HCT116 (cell line): ENCODE results near the gene SRP9. TPM values are rescaled to one million over a fixed set of nuclear protein-coding genes. Genes with fewer than 3 reads are reported as not detected.

Source experiments
- ATAC-seq: fragments of 200-7000 bp; cut with Tn5 transposase; 2 replicates; pipeline ENCODE4 v1.9.1; 2020; ENCODE audit warnings: mild to moderate bottlenecking, moderate library complexity
- BruUV-seq: library from RNA; stranded (reverse); fragments of 400-500 nt; replicated peaks from 2 replicates; lab custom pipeline; 2021; lab: Mats Ljungman, UMichigan
- CTCF ChIA-PET: fragments of 300-600 bp; sonication (Branson Sonifier 250); formaldehyde crosslinking; loops from one replicate; lab custom pipeline; 2021; ENCODE audit warnings: antibody characterized with exemption; lab: Charles Lee
- POLR2A ChIA-PET: fragments of 300-600, 350-600 bp; sonication (Branson Sonifier 250); formaldehyde crosslinking; loops from one replicate; lab custom pipeline; 2021; ENCODE audit warnings: antibody characterized with exemption; lab: Charles Lee
- RAD21 ChIA-PET, 2 experiments: fragments of 300-600 bp; sonication (Branson Sonifier 250); formaldehyde crosslinking; loops; one replicate each; lab custom pipeline; 2023; ENCODE audit warnings: low total read pairs in 2 of 2; ENCODE audit not compliant: uncharacterized antibody in 2 of 2, unreplicated experiment in 2 of 2, low non-redundant PET in 1 of 2; lab: Charles Lee
- DNase-seq: peaks from one replicate; pipeline ENCODE4 v3.0.0-alpha.2; 2010; ENCODE audit warnings: low read depth, low spot score
- H2AFZ ChIP-seq: fragments of 200-600 bp; shearing (Covaris generic), sonication (generic); 2 replicates; pipeline ENCODE4 v1.6.1; 2017; ENCODE audit warnings: low read depth, mixed run types, mixed read lengths, antibody characterized with exemption, low read length; ENCODE audit not compliant: poor library complexity, severe bottlenecking
- H3K27ac ChIP-seq: 2 replicates; pipeline ENCODE4 v1.5.1; 2012; ENCODE audit warnings: low read depth, low read length
- H3K27me3 ChIP-seq: fragments of 200-600 bp; sonication (generic); 2 replicates; pipeline ENCODE4 v1.6.1; 2016; ENCODE audit warnings: mixed run types, low read length, mixed read lengths; ENCODE audit not compliant: insufficient read depth
- H3K36me3 ChIP-seq, 2 experiments: fragments of 200-500 bp in 1 of 2; fragments of 200-600 bp in 1 of 2; sonication (Bioruptor generic) in 1 of 2; sonication (generic) in 1 of 2; 2 replicates each; pipeline versions ENCODE4 v1.5.1 to v1.6.1; 2014 to 2016; ENCODE audit warnings: low read length in 2 of 2, inconsistent platforms in 1 of 2, mixed read lengths in 1 of 2, mixed run types in 1 of 2; ENCODE audit not compliant: insufficient read depth in 2 of 2, control insufficient read depth in 1 of 2
- H3K4me1 ChIP-seq, 2 experiments: fragments of 200-600 bp in 1 of 2; sonication (generic) in 1 of 2; 2 replicates each; pipeline versions ENCODE4 v1.5.1 to v1.6.1; 2012 to 2017; ENCODE audit warnings: low read length in 2 of 2, inconsistent platforms in 1 of 2, mild to moderate bottlenecking in 1 of 2, mixed read lengths in 1 of 2, mixed run types in 1 of 2, moderate library complexity in 1 of 2; ENCODE audit not compliant: insufficient read depth in 2 of 2, control insufficient read depth in 1 of 2
- H3K4me2 ChIP-seq: fragments of 200-600 bp; sonication (generic); 2 replicates; pipeline ENCODE4 v1.6.1; 2017; ENCODE audit warnings: mixed run types, low read length, mixed read lengths
- H3K4me3 ChIP-seq, 2 experiments: fragments of 200-600 bp in 1 of 2; sonication (generic) in 1 of 2; replicated peaks in 1 of 2; 2 replicates each; pipeline ENCODE4 v1.5.1; 2011 to 2016; ENCODE audit warnings: low read length in 2 of 2, control low read depth in 1 of 2, low read depth in 1 of 2, mild to moderate bottlenecking in 1 of 2, mixed read lengths in 1 of 2, mixed run types in 1 of 2
- H3K79me2 ChIP-seq: fragments of 200-600 bp; sonication (generic); 2 replicates; pipeline ENCODE4 v1.6.1; 2017; ENCODE audit warnings: mild to moderate bottlenecking, mixed run types, low read length, moderate library complexity, mixed read lengths; ENCODE audit not compliant: insufficient read depth
- H3K9ac ChIP-seq: fragments of 200-600 bp; sonication (generic); 2 replicates; pipeline ENCODE4 v1.6.1; 2016; ENCODE audit warnings: low read length, mixed read lengths
- H3K9me2 ChIP-seq: fragments of 200-600 bp; sonication (generic), shearing (Covaris generic); 2 replicates; pipeline ENCODE4 v1.6.1; 2017; ENCODE audit warnings: mixed run types, mild to moderate bottlenecking, moderate library complexity; ENCODE audit not compliant: insufficient read depth
- H3K9me3 ChIP-seq, 2 experiments: fragments of 200-500 bp in 1 of 2; fragments of 200-600 bp in 1 of 2; sonication (Bioruptor generic) in 1 of 2; sonication (generic) in 1 of 2; 2 replicates each; pipeline ENCODE4 v1.6.1; 2014 to 2017; ENCODE audit warnings: low read length in 2 of 2, mixed read lengths in 2 of 2, inconsistent platforms in 1 of 2, low read depth in 1 of 2, mild to moderate bottlenecking in 1 of 2, mixed run types in 1 of 2, moderate library complexity in 1 of 2; ENCODE audit not compliant: control insufficient read depth in 1 of 2, insufficient read depth in 1 of 2
- H4K20me1 ChIP-seq: fragments of 200-600 bp; sonication (generic), shearing (Covaris generic); 2 replicates; pipeline ENCODE4 v1.6.1; 2017; ENCODE audit warnings: mixed run types, mild to moderate bottlenecking, moderate library complexity; ENCODE audit not compliant: insufficient read depth
- CBX3 ChIP-seq: IDR thresholded peaks from 2 replicates; pipeline ENCODE4 v1.6.1; 2012; ENCODE audit warnings: low read depth
- CTCF ChIP-seq, 3 experiments: fragments of 200-600 bp in 1 of 3; sonication (generic) in 1 of 3; IDR thresholded peaks in 2 of 3; conservative IDR thresholded peaks in 1 of 3; 2 replicates each; pipeline ENCODE4 v1.5.1; 2012 to 2017; ENCODE audit warnings: low read depth in 2 of 3, low read length in 2 of 3, antibody characterized with exemption in 1 of 3, borderline replicate concordance in 1 of 3, control low read depth in 1 of 3, mild to moderate bottlenecking in 1 of 3, mixed read lengths in 1 of 3, mixed run types in 1 of 3, moderate library complexity in 1 of 3; ENCODE audit not compliant: insufficient read depth in 1 of 3
- EZH2phosphoT487 ChIP-seq: fragments of 200-600 bp; IDR thresholded peaks from 2 replicates; pipeline ENCODE4 v1.6.1; 2018; ENCODE audit warnings: antibody characterized with exemption, borderline replicate concordance
- FOSL1 ChIP-seq: IDR thresholded peaks from 2 replicates; pipeline ENCODE4 v1.6.1; 2012; ENCODE audit warnings: low read depth
- JUND ChIP-seq: IDR thresholded peaks from 2 replicates; pipeline ENCODE4 v1.6.1; 2012
- POLR2A ChIP-seq: IDR thresholded peaks from 2 replicates; pipeline ENCODE4 v1.7.0; 2011; ENCODE audit warnings: borderline replicate concordance; ENCODE audit not compliant: insufficient read depth, insufficient read length; ENCODE audit errors: extremely low read depth
- POLR2AphosphoS5 ChIP-seq: IDR thresholded peaks from 2 replicates; pipeline ENCODE4 v1.6.1; 2011; ENCODE audit warnings: mild to moderate bottlenecking, low read depth, low read length, moderate library complexity
- SIN3A ChIP-seq: IDR thresholded peaks from 2 replicates; pipeline ENCODE4 v1.6.1; 2012; ENCODE audit warnings: low read depth
- SP1 ChIP-seq: IDR thresholded peaks from 2 replicates; pipeline ENCODE4 v1.6.1; 2012; ENCODE audit warnings: low read depth
- SRF ChIP-seq: IDR thresholded peaks from 2 replicates; pipeline ENCODE4 v1.6.1; 2012; ENCODE audit warnings: low read depth
- TCF7L2 ChIP-seq: IDR thresholded peaks from 2 replicates; pipeline ENCODE4 v1.7.0; 2011; ENCODE audit warnings: borderline replicate concordance, inconsistent platforms; ENCODE audit not compliant: insufficient read depth, insufficient read length; ENCODE audit errors: extremely low read depth
- YY1 ChIP-seq: IDR thresholded peaks from 2 replicates; pipeline ENCODE4 v1.6.1; 2011; ENCODE audit warnings: low read length, low read depth, moderate library complexity, mild to moderate bottlenecking; ENCODE audit not compliant: insufficient replicate concordance; ENCODE audit errors: extremely low read depth
- ZNF274 ChIP-seq: fragments of 200-500 bp; sonication (Bioruptor generic); IDR thresholded peaks from 2 replicates; pipeline ENCODE4 v1.6.1; 2014; ENCODE audit warnings: mild to moderate bottlenecking, low read depth, low read length, inconsistent platforms
- intact Hi-C: fragments of 100-400 bp; cut with micrococcal nuclease; formaldehyde crosslinking; loops from 2 replicates; pipeline ENCODE4 v1.10.0; 2022
- total RNA-seq: library from RNA; stranded (reverse); gene quantifications from one replicate; pipeline ENCODE4 v1.2.1, GENCODE V29; 2021; ENCODE audit not compliant: unreplicated experiment
- TF ChIP-seq, protein P1 (sequence below): IDR thresholded peaks from 2 replicates; pipeline ENCODE4 v1.6.1; 2012; ENCODE audit warnings: low read depth

Gene SRP9
- total RNA-seq, 1 experiment from 2014 or later: 220 TPM

DNA sequence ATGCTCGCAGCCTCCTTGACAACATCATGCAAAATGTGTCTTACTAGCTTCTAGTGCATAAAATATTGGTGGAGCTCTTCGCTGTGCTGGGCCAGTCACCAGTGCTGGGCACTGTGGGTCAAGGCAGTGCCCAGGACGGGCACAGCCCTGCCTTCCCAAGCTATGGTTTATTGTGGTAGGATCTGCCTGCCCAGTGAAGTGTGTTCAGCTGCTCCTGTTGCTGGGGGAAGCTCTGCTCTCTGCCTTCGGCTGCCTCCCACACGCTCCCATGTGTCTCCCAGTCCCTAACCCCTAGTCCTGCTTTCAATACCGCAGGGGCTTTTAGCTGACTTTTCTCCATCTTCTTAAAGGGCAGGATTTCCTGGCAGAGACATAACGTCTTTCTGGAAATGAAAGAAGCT is 48.0 kb downstream of the SRP9 start:
- no TSS peak for BruUV-seq
- no peak for DNase-seq
- H3K9me2 ChIP-seq: no peaks in the 10 kb centered on the region
- no peak overlapping the region for H3K4me2 ChIP-seq
- no peak overlapping the region for H3K27ac ChIP-seq
- H3K79me2 ChIP-seq: no peaks in the 10 kb centered on the region
- H3K9me3 ChIP-seq: no peaks in the 10 kb centered on the region
- H3K4me3 ChIP-seq: no peak overlapping the region
- CTCF ChIA-PET: no interaction called here
- H2AFZ ChIP-seq: no peak overlapping the region
- intact Hi-C loops: no loop called here
- H3K4me1 ChIP-seq: no peaks in the 10 kb centered on the region
- no peak for TF ChIP-seq YY1
- no peak for TF ChIP-seq CBX3
- TF ChIP-seq SIN3A: no peak
- TF ChIP-seq SRF: no peak
- no peak for TF ChIP-seq EZH2phosphoT487
- TF ChIP-seq, protein P1, sequence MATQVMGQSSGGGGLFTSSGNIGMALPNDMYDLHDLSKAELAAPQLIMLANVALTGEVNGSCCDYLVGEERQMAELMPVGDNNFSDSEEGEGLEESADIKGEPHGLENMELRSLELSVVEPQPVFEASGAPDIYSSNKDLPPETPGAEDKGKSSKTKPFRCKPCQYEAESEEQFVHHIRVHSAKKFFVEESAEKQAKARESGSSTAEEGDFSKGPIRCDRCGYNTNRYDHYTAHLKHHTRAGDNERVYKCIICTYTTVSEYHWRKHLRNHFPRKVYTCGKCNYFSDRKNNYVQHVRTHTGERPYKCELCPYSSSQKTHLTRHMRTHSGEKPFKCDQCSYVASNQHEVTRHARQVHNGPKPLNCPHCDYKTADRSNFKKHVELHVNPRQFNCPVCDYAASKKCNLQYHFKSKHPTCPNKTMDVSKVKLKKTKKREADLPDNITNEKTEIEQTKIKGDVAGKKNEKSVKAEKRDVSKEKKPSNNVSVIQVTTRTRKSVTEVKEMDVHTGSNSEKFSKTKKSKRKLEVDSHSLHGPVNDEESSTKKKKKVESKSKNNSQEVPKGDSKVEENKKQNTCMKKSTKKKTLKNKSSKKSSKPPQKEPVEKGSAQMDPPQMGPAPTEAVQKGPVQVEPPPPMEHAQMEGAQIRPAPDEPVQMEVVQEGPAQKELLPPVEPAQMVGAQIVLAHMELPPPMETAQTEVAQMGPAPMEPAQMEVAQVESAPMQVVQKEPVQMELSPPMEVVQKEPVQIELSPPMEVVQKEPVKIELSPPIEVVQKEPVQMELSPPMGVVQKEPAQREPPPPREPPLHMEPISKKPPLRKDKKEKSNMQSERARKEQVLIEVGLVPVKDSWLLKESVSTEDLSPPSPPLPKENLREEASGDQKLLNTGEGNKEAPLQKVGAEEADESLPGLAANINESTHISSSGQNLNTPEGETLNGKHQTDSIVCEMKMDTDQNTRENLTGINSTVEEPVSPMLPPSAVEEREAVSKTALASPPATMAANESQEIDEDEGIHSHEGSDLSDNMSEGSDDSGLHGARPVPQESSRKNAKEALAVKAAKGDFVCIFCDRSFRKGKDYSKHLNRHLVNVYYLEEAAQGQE: no peak
- no peak for TF ChIP-seq ZNF274
- TF ChIP-seq SP1: no peak
- no peak for TF ChIP-seq FOSL1
- TF ChIP-seq POLR2A: no peak
- no peak for TF ChIP-seq TCF7L2
- TF ChIP-seq CTCF (IDR thresholded peaks at IDR 0.05 in 2 of 3, conservative IDR thresholded peaks at IDR 0.05 in 1 of 3; ENCODE audit: borderline replicate concordance in 1 of 3, insufficient read depth in 1 of 3, low read depth in 2 of 3, low read length in 2 of 3): no peak
- TF ChIP-seq JUND: no peak
- no peak for TF ChIP-seq POLR2AphosphoS5
- TF ChIP-seq, all 23 proteins: peak for 0
- POLR2A ChIA-PET: no interaction called here
- no peak overlapping the region for H3K9ac ChIP-seq
- no peak for ATAC-seq
- RAD21 ChIA-PET: no interaction called here
- no peaks in the 10 kb centered on the region for H3K36me3 ChIP-seq
- no peaks in the 10 kb centered on the region for H3K27me3 ChIP-seq
- H4K20me1 ChIP-seq: no peaks in the 10 kb centered on the region
